GM18870 (cell line): Measurements from ENCODE around the gene CCDC177.
"Not testable (repeated sequence)": the region's sequence is repeated elsewhere in the genome, so short reads cannot be mapped to it uniquely, and the experiment has no call there.

Source experiments
- ATAC-seq: cut with Tn5 transposase; IDR thresholded peaks from one replicate; pipeline ENCODE4 v1.9.1; 2021; ENCODE audit warnings: moderate library complexity; ENCODE audit not compliant: unreplicated experiment

Gene CCDC177

GRCh38 chr14:69600304-69600891 lies 25.7 kb upstream of the CCDC177 start:
- no peak for ATAC-seq

GRCh38 chr14:69599431-69599830 lies 24.8 kb upstream of the CCDC177 start:
- not testable (repeated sequence) for ATAC-seq

- no peak for ATAC-seq
Observed at GRCh38 chr14:69595336-69595735, 20.7 kb upstream of the CCDC177 start.

GRCh38 chr14:69594846-69595245 lies 20.2 kb upstream of the CCDC177 start:
- no peak for ATAC-seq

- ATAC-seq: no peak
Observed at GRCh38 chr14:69593018-69593677, 18.5 kb upstream of the CCDC177 start.

GRCh38 chr14:69591317-69591716 lies 16.6 kb upstream of the CCDC177 start:
- ATAC-seq: no peak

GRCh38 chr14:69587389-69587788 lies 12.7 kb upstream of the CCDC177 start:
- ATAC-seq: no peak

GRCh38 chr14:69586404-69586803 lies 11.7 kb upstream of the CCDC177 start:
- ATAC-seq: no peak

GRCh38 chr14:69584389-69584788 lies 9.7 kb upstream of the CCDC177 start:
- no peak for ATAC-seq

- ATAC-seq: no peak
Observed at GRCh38 chr14:69582829-69583228, 8.2 kb upstream of the CCDC177 start.

GRCh38 chr14:69582212-69582611 lies 7.5 kb upstream of the CCDC177 start:
- ATAC-seq: no peak

GRCh38 chr14:69581316-69581935 lies 6.8 kb upstream of the CCDC177 start:
- ATAC-seq: no peak

GRCh38 chr14:69580009-69580577 lies 5.4 kb upstream of the CCDC177 start:
- no peak for ATAC-seq

GRCh38 chr14:69579476-69579875 lies 4.8 kb upstream of the CCDC177 start:
- ATAC-seq: no peak

GRCh38 chr14:69574954-69575295 lies 254 bp upstream of the CCDC177 start:
- ATAC-seq: no peak

- no peak for ATAC-seq
Observed at GRCh38 chr14:69573831-69574262, 824 bp downstream of the CCDC177 start.

GRCh38 chr14:69573205-69573830 lies 1.4 kb downstream of the CCDC177 start:
- no peak for ATAC-seq

GRCh38 chr14:69572841-69573135 lies 1.9 kb downstream of the CCDC177 start:
- ATAC-seq: no peak

GRCh38 chr14:69572030-69572840 lies 2.4 kb downstream of the CCDC177 start:
- ATAC-seq: no peak

GRCh38 chr14:69571449-69572029 lies 3.1 kb downstream of the CCDC177 start:
- no peak for ATAC-seq
